Transverse colon (tissue), 4 donors: ENCODE measurements around the gene ADCY9.

Experiments used
- CTCF ChIP-seq, 5 experiments: fragments of 200-600 bp in 3 of 5; fragments of 450-650 bp in 2 of 5; sonication (generic) in 3 of 5; IDR thresholded peaks; 1 replicate in 2 of 5; 2 replicates in 3 of 5; pipeline ENCODE4 v1.5.1; 2016 to 2017; ENCODE audit warnings: antibody characterized with exemption in 5 of 5, inconsistent platforms in 3 of 5, mild to moderate bottlenecking in 2 of 5, moderate library complexity in 1 of 5
- POLR2A ChIP-seq: fragments of 450-650 bp; IDR thresholded peaks from one replicate; pipeline ENCODE4 v1.6.1; 2016; ENCODE audit warnings: antibody characterized with exemption, mild to moderate bottlenecking, moderate library complexity
- POLR2AphosphoS5 ChIP-seq, 3 donors: sonication (generic); formaldehyde crosslinking; IDR thresholded peaks; one replicate each; pipeline ENCODE4 v1.6.1; 2016; ENCODE audit warnings: antibody characterized with exemption in 3 of 3

- TF ChIP-seq CTCF (IDR thresholded peaks at IDR 0.05): no peak
- no peak for TF ChIP-seq POLR2A
- no peak for TF ChIP-seq POLR2AphosphoS5 (IDR thresholded peaks at IDR 0.05)
Measured at GRCh38 chr16:3922241-3922640, 194.0 kb downstream of the ADCY9 start.
